Measurements from ENCODE around the gene NANOGP8.
A peak's percentile ranks its signal among the peaks of the same experiment; 100 is the strongest.

NANOGP8 gene

GRCh38 chr15:35068846-35069475, 16.1 kb downstream of the NANOGP8 start:
- H3K4me1 ChIP-seq (ENCODE audit: control insufficient read depth in 1 of 2, insufficient read depth in 1 of 2, low read depth in 1 of 2, low read length in 1 of 2) = peaks cover 82 to 88% of the 10 kb centered on the region in 2 experiments
- TF ChIP-seq CTCF (IDR thresholded peaks at IDR 0.05) = no peak
- no peak overlapping the region for H3K4me3 ChIP-seq (ENCODE audit: low read depth in 1 of 2, low read length in 1 of 2)
- H3K9me3 ChIP-seq = no peaks in the 10 kb centered on the region
- H3K27ac ChIP-seq = peak overlapping the region; percentile 81
- H3K36me3 ChIP-seq = no peaks in the 10 kb centered on the region
- no peaks in the 10 kb centered on the region for H3K27me3 ChIP-seq

- H3K4me1 ChIP-seq (ENCODE audit: control insufficient read depth in 1 of 2, insufficient read depth in 1 of 2, low read depth in 1 of 2, low read length in 1 of 2) = peaks cover 77 to 82% of the 10 kb centered on the region in 2 experiments
- no peaks in the 10 kb centered on the region for H3K36me3 ChIP-seq
- H3K9me3 ChIP-seq = no peaks in the 10 kb centered on the region
- no peaks in the 10 kb centered on the region for H3K27me3 ChIP-seq
- TF ChIP-seq CTCF (IDR thresholded peaks at IDR 0.05) = no peak
- H3K4me3 ChIP-seq (ENCODE audit: low read depth in 1 of 2, low read length in 1 of 2) = peak overlapping the region; percentile 8 to 10
- peak overlapping the region; percentile 81 for H3K27ac ChIP-seq
These were observed 17.4 kb downstream of the NANOGP8 start for GRCh38 chr15:35067496-35068347.

GRCh38 chr15:35066094-35066493, 19.0 kb downstream of the NANOGP8 start:
- Histone ChIP-seq H3K36me3 (no peaks in the 10 kb centered on the region), H3K4me1 (ENCODE audit: control insufficient read depth in 1 of 2, insufficient read depth in 1 of 2, low read depth in 1 of 2, low read length in 1 of 2) (peaks cover 71 to 74% of the 10 kb centered on the region in 2 experiments), H3K27ac (peak overlapping the region; percentile 60), H3K4me3 (ENCODE audit: low read depth in 1 of 2, low read length in 1 of 2) (no peak overlapping the region), H3K9me3 (no peaks in the 10 kb centered on the region), H3K27me3 (no peaks in the 10 kb centered on the region)
- no peak for TF ChIP-seq CTCF (IDR thresholded peaks at IDR 0.05)

GRCh38 chr15:35064576-35065190, 20.4 kb downstream of the NANOGP8 start:
- Histone ChIP-seq H3K4me1 (ENCODE audit: control insufficient read depth in 1 of 2, insufficient read depth in 1 of 2, low read depth in 1 of 2, low read length in 1 of 2) (peaks cover 60 to 73% of the 10 kb centered on the region in 2 experiments), H3K36me3 (no peaks in the 10 kb centered on the region), H3K27me3 (no peaks in the 10 kb centered on the region), H3K4me3 (ENCODE audit: low read depth in 1 of 2, low read length in 1 of 2) (no peak overlapping the region), H3K9me3 (no peaks in the 10 kb centered on the region), H3K27ac (no peak overlapping the region)
- TF ChIP-seq CTCF (IDR thresholded peaks at IDR 0.05) = no peak

GRCh38 chr15:35062738-35063099, 22.4 kb downstream of the NANOGP8 start:
- Histone ChIP-seq H3K36me3 (no peaks in the 10 kb centered on the region), H3K27ac (no peak overlapping the region), H3K27me3 (no peaks in the 10 kb centered on the region), H3K4me3 (ENCODE audit: low read depth in 1 of 2, low read length in 1 of 2) (no peak overlapping the region), H3K9me3 (no peaks in the 10 kb centered on the region), H3K4me1 (ENCODE audit: control insufficient read depth in 1 of 2, insufficient read depth in 1 of 2, low read depth in 1 of 2, low read length in 1 of 2) (peaks cover 60 to 72% of the 10 kb centered on the region in 2 experiments)
- TF ChIP-seq CTCF (IDR thresholded peaks at IDR 0.05) = no peak
